Prostate gland (tissue), 2 donors: ENCODE measurements around the gene GON4L. TPM values are rescaled to one million over a fixed set of nuclear protein-coding genes. Genes with fewer than 3 reads are reported as not detected.
"Not testable (repeated sequence)": the region's sequence is repeated elsewhere in the genome, so short reads cannot be mapped to it uniquely, and the experiment has no call there.

Experiments used
- DNase-seq: peaks from one replicate; pipeline ENCODE4 v3.0.0-alpha.2; 2019; ENCODE audit warnings: low spot score
- H3K27ac ChIP-seq, 2 donors: fragments of 200-600 bp; sonication (generic); 2 replicates each; pipeline ENCODE4 v1.5.1; 2017 to 2019
- H3K27me3 ChIP-seq: fragments of 200-600 bp; sonication (generic); replicated peaks from 2 replicates; pipeline ENCODE4 v1.5.1; 2019; ENCODE audit not compliant: insufficient read depth
- H3K36me3 ChIP-seq, 2 donors: fragments of 200-600 bp; sonication (generic); 1 replicate in 1 of 2; 2 replicates in 1 of 2; pipeline versions ENCODE4 v1.5.1 to v1.8.1; 2017 to 2019
- H3K4me1 ChIP-seq: fragments of 200-600 bp; sonication (generic); replicated peaks from 2 replicates; pipeline ENCODE4 v1.5.1; 2019
- H3K4me3 ChIP-seq, 2 donors: fragments of 200-600 bp; sonication (generic); 2 replicates each; pipeline ENCODE4 v1.5.1; 2017 to 2019
- H3K9me3 ChIP-seq: fragments of 200-600 bp; sonication (generic); 2 replicates; pipeline ENCODE4 v1.5.1; 2017
- POLR2A ChIP-seq: fragments of 450-650 bp; IDR thresholded peaks from one replicate; pipeline ENCODE4 v1.6.1; 2016; ENCODE audit warnings: antibody characterized with exemption, mild to moderate bottlenecking
- POLR2AphosphoS5 ChIP-seq: sonication (generic); formaldehyde crosslinking; IDR thresholded peaks from one replicate; pipeline ENCODE4 v1.6.1; 2017; ENCODE audit warnings: antibody characterized with exemption
- WGBS: methylation state at CpG from one replicate; pipeline ENCODE4 v1.1.5; 2018; 5-methylcytosine and 5-hydroxymethylcytosine counted together
- intact Hi-C: fragments of 100-400 bp; cut with DNase I; formaldehyde crosslinking; loops from one replicate; pipeline ENCODE4 v1.14.2; 2022
- total RNA-seq, 2 donors: library from RNA; depleted of rRNA; stranded (reverse); fragments of >200 nt; gene quantifications; one replicate each; pipeline ENCODE4 v1.1.0, GENCODE V29; 2016
- TF ChIP-seq, protein P1 (sequence below), 4 experiments: fragments of 200-600 bp in 2 of 4; fragments of 450-650 bp in 2 of 4; sonication (generic) in 2 of 4; IDR thresholded peaks; 1 replicate in 3 of 4; 2 replicates in 1 of 4; pipeline ENCODE4 v1.5.1; 2016 to 2019; ENCODE audit warnings: antibody characterized with exemption in 4 of 4, mild to moderate bottlenecking in 2 of 4, moderate library complexity in 2 of 4

The GON4L gene
- total RNA-seq, 2 donors from 2014 or later: 24.9 to 57.4 TPM

DNA sequence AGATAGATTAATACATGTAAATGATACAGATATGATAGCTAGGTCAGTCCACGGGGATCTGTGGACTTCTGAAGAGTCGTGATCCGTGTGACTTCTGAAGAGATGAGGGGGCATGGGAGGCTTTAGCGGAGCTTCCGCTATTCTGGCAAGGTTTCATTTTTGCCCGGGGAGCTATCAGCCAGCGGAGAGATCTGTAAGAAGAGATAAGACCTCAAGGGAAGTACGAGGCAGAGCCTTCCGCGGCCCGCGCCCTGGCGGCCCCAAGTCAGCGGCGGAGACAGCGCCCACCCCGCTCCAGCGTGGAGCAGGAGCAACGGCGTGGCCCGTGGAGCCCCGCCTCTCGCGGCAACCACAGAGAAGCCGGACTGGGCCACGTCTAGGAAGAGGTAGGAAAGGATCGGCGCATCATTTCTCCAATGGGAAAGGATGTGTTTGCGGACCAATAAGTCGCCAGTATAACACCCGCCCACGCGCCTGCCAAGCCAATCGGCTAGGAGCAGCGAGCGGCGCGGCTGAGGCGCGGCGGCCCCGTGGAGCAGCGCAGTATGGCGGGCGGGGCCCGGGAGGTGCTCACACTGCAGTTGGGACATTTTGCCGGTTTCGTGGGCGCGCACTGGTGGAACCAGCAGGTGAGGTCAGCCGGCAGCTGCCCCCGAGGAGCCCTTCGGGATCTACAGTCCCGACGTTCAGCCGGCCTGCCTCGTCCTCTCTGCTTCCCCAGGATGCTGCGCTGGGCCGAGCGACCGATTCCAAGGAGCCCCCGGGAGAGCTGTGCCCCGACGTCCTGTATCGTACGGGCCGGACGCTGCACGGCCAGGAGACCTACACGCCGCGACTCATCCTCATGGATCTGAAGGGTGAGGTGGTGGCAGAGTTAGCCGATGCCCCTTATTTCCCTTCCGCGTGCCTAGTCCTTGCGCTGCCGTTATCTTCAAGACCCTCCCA lies 111.5 kb downstream of the GON4L start:
- H3K27ac ChIP-seq: peak overlapping the region; percentile 72 to 78
- under 1% methylated on average over 42 of the region's 77 CpGs for WGBS

DNA sequence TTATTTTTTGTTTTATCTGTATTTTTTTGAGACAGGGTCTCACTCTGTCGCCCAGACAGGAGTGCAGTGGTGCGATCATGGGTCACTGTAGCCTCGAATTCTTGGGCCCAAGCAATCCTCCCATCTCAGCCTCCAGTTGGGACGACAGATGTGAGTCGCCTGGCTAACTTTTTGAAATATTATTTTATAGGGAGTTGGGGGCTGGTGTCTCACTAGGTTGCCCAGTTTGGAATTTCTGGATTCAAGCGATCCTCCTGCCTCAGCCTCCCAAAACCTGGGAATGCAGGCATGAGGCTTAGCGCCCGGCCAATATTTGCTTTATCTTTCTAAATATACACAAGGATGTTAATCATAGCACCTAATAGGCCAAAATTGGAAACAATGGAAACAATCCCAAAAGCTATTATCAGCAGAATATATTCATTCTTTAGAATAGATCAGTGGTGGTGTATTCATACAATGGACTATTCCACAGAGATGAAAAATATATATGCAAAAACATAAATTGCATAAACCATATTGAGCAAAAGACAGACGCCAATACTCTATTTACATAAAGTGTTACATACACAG lies 112.2 kb downstream of the GON4L start:
- H3K4me3 ChIP-seq: peak overlapping the region; percentile 52 to 56
- no peaks in the 10 kb centered on the region for H3K27me3 ChIP-seq
- intact Hi-C loops: no loop called here
- H3K27ac ChIP-seq: peak overlapping the region; percentile 72 to 78
- H3K36me3 ChIP-seq: no peaks in the 10 kb centered on the region
- no peaks in the 10 kb centered on the region for H3K4me1 ChIP-seq
- DNase-seq: no peak
- no peaks in the 10 kb centered on the region for H3K9me3 ChIP-seq
- TF ChIP-seq POLR2AphosphoS5 (no peak), POLR2A (no peak)
- TF ChIP-seq, protein P1, sequence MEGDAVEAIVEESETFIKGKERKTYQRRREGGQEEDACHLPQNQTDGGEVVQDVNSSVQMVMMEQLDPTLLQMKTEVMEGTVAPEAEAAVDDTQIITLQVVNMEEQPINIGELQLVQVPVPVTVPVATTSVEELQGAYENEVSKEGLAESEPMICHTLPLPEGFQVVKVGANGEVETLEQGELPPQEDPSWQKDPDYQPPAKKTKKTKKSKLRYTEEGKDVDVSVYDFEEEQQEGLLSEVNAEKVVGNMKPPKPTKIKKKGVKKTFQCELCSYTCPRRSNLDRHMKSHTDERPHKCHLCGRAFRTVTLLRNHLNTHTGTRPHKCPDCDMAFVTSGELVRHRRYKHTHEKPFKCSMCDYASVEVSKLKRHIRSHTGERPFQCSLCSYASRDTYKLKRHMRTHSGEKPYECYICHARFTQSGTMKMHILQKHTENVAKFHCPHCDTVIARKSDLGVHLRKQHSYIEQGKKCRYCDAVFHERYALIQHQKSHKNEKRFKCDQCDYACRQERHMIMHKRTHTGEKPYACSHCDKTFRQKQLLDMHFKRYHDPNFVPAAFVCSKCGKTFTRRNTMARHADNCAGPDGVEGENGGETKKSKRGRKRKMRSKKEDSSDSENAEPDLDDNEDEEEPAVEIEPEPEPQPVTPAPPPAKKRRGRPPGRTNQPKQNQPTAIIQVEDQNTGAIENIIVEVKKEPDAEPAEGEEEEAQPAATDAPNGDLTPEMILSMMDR (IDR thresholded peaks at IDR 0.05): no peak
- WGBS: 72% methylated on average over 9 of the region's 9 CpGs

More for the DNA sequence above, 111.5 kb downstream of the GON4L start:
- H3K27me3 ChIP-seq, intact Hi-C loops, H3K36me3 ChIP-seq, H3K4me1 ChIP-seq, H3K9me3 ChIP-seq: not testable (repeated sequence)
- peak; percentile 95 for TF ChIP-seq POLR2AphosphoS5
- TF ChIP-seq POLR2A: peak; percentile 57
- TF ChIP-seq, protein P1 (IDR thresholded peaks at IDR 0.05): peak in 1 of 4 experiments; percentile 9
- peak; percentile 95 for DNase-seq
- peak overlapping the region; percentile 52 to 56 for H3K4me3 ChIP-seq

DNA sequence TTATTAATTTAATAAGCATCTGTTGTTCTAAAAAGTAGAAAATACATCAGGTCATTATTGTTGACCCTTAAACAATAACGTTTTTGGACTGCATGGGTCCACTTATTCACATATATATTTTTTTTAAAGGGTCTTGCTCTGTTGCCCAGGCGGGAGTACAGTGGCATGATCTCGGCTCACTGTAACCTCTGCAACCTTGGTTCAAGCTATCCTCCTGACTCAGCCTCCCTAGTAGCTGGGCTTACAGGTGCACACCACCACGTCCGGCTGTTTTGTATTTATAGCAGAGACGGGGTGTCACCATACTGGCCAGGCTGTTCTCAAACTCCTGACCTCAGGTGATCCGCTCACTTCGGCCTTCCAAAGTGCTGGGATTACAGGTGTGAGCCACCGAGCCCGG lies 115.1 kb downstream of the GON4L start:
- Histone ChIP-seq H3K4me1 (no peaks in the 10 kb centered on the region), H3K36me3 (no peaks in the 10 kb centered on the region), H3K9me3 (no peaks in the 10 kb centered on the region), H3K27ac (no peak overlapping the region), H3K27me3 (no peaks in the 10 kb centered on the region), H3K4me3 (no peak overlapping the region)
- TF ChIP-seq, protein P1 (IDR thresholded peaks at IDR 0.05): no peak
- no peak for DNase-seq
- intact Hi-C loops: no loop called here
- WGBS: 94% methylated on average over 10 of the region's 10 CpGs

DNA sequence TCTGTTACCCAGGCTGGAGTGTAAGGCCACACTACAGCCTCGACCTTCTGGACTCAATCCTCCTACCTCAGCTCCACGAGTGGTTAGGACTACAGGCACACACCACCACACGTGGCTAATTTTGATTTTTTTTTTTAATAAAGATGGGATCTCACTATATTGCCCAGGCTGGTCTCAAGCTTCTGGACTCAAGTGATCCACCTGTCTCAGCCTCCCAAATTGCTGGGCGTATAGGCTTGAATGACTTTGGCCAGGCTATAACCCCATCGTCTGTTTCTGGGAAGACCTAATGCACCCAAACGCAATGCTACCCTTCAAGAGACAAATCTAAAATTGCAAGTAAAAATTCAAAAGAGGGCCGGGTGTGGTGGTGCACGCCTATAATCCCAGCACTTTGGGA lies 116.0 kb downstream of the GON4L start:
- Histone ChIP-seq H3K4me1 (no peaks in the 10 kb centered on the region), H3K27me3 (no peaks in the 10 kb centered on the region), H3K4me3 (no peak overlapping the region), H3K27ac (no peak overlapping the region), H3K36me3 (no peaks in the 10 kb centered on the region), H3K9me3 (no peaks in the 10 kb centered on the region)
- DNase-seq: no peak
- intact Hi-C loops: no loop called here
- WGBS: 95% methylated on average over 8 of the region's 8 CpGs
- no peak for TF ChIP-seq POLR2AphosphoS5
- TF ChIP-seq POLR2A: no peak
- TF ChIP-seq, protein P1 (IDR thresholded peaks at IDR 0.05): no peak
